GM04503 (cell line): ENCODE measurements around the gene USP53.
"Not testable (repeated sequence)": the region's sequence is repeated elsewhere in the genome, so short reads cannot be mapped to it uniquely, and the experiment has no call there.

ENCODE experiments used
- DNase-seq: peaks from one replicate; pipeline ENCODE4 v3.0.0-alpha.2; 2012; ENCODE audit warnings: low read depth

The USP53 gene

DNA sequence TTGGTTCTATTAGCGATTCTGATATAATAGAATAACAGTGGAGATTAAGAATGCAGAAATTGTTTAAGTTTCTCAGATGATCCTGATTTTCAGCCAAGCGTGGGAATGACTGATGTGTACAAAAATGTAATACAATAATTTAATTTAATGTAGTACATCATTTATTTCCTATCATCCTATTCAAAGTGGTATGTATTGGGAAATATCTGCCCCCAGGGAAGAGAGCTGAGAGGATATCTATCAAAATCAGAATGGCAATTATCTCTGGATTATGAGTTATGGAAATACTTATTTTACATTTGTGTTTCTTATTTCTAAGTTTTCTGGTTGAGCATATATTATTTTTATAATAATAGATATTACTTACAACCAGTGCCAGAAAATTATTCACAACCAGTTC is 105.5 kb downstream of the USP53 start:
- no peak for DNase-seq

DNA sequence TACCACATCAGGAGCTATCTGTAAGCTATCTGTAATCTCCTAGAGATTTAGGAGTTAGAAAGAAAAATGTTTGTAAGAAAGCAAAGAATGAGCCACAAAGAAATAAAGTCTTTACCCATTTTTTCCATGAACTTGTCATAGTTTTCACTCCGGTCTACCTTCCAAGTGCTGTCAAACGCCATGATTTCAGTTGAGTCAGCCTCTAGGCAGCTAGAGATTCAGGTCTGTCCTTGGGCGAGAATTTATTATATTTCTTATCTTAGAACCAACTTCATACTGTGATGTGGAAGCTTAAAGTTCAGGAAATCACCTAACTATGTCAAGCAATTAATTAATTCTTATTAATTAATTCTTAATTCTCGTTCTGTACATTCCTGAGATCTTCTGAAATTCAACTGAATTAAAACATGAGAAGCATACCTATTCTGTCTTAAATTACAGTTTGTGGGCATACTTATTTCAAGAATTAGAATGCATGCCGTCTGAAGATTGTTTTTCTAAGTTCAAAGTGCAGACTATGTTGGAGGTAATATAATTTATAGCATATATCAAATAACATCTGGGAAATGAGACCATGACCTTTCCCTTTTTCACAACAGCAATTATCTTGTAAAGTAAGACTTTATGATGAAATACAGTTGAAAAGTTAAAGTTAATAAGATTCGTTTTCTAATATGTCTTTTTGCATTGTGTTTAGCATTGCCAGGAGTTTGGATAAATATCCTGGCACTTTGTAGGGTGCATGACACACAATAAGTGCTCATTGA is 109.6 kb downstream of the USP53 start, which contains the start of gene FABP2:
Gene FABP2, minus strand, starts transcription at position 218 of the 767 bp plus-strand sequence. Its CDS starts 36 bp downstream, at position 182.
- no peak for DNase-seq

DNA sequence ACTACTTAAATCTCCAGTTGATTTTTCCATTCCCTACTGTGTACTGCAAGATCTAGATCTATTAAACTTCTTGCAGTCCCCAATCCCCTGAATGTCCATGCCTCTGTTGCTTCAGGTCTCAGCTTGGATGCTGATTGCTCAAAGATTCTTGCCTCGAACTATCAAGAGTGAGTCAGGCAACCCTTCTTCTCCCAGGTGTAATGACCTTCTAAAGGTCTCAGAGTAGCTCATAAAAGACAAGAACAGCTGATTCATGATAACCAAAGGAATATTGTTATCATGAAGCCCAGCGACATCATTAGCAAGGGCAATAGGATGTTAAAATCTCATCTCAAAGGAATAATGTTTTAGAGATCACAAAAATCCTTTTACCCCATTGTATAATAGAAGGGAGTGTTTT is 116.2 kb downstream of the USP53 start:
- no peak for DNase-seq

DNA sequence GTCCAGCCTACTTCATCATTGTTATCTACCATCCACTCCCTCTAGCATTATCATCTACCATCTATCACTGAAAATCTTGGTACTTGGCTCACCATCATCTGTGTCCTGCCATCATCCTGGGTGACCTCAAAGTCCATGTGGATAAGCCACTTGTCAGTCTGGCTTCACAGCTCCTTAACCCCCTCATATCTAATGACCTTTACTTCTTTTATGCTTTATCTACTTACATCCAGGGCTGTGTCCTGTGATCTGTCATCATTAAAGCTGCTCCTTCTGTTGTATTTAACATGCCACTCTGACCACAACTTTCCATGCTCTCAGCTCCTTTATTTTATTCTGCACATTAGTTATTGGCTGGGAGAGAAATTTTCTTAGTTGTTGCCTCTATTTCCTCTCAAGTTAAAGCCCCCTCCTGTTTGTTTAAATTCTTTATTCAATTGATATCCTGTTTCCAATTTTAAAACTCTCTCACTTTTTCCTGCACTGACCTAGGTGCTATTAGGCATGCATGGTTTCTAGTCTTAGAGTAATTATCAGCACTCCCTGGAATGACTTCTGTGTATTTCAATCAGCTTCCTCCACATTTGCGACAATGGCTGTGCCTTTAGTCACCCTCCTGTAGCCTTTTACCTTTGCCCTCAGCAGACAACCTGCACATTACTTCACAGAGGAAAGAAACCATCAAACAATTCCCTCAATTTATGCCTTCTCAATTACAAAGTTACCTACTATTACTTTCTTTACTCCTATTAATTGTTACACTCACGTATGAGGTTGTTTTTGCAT is 117.5 kb downstream of the USP53 start:
- DNase-seq = no peak

DNA sequence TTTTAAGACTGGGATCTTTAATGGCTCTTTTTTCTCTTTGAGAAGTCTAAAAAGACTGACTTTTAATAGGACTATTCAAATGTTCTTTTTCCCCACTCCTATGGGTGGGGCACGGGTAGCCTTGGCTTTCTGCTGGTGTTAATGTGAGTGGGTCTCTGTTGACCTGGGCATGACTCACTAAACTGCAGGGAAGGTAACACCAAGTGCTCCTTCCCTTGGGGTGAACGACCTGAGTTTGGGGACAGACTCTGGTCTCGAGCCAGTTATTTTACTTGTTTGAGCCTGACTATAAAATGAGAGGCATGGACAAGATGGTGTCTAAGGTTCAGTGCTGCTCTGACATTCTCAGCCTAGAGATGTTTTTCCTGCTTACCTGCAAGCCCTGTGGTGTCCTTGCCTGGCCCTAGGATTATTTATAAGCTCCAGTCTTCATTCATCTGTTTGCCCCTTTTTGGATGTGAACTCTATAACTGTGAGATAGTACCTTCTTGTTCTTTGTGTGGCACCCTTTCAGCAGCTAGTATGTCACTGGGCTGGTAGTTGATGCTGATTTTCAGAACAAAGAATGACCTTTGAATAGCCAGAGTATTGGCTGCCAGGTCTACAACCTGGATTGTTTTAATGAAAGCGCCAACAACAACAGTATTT is 123.9 kb downstream of the USP53 start:
- DNase-seq = not testable (repeated sequence)

DNA sequence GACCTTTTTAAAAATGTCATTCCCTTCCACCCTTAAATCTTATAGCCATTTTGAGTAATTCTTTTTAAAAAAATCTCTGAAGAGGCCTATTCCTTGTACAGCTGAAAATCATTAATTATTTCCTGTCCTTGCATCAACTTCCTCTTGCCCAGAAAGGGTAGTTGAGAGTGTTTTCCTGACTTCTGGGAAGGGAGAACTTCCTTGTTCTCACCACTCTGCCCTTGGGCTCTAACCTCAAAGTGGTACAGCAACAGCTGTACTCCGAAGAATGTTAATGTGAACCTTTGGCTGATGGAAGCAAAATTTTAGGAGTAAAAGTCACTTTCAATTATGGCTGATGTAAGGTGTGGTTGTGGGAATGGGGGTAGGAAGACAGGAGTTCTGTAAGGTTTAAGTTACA is 124.5 kb downstream of the USP53 start:
- DNase-seq = no peak

DNA sequence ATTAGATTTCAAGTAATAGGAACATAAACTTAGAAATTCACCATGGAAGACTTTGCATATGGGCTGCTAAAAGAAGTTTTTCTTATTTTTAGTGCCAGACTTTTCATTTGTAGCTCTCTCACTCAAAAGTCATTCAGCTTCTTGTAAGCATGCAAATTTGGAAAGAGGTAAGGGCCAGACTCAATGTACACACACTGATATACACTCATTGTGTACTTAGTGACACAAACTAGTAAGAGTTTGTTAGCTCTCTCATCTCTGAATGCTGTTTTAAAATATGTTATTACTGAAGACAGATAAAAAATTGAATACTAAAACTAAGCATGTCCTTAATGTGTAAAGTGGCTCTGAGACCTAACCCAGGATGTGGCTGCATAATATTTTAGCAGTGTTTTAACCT is 127.4 kb downstream of the USP53 start:
- not testable (repeated sequence) for DNase-seq

DNA sequence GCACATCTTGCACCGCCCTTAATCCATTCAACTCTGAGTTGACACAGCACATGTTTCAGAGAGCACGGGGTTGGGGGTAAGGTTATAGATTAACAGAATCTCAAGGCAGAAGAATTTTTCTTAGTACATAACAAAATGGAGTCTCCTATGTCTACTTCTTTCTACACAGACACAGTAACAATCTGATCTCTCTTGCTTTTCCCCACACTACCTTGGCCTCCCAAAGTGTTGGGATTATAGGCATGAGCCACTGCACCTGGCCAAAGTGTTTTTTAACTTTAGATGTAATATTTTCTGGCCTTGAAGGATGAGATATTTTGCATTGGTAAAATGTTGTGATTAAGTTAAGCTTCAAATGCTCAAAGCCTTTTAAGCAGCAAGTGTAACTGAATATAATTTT is 130.8 kb downstream of the USP53 start:
- not testable (repeated sequence) for DNase-seq
